ENCODE results near the gene THSD4. TPM values are rescaled to one million over a fixed set of nuclear protein-coding genes. Genes with fewer than 3 reads are reported as not detected.

Gene THSD4
- total RNA-seq, 2 experiments from 2014 or later = not detected

DNA sequence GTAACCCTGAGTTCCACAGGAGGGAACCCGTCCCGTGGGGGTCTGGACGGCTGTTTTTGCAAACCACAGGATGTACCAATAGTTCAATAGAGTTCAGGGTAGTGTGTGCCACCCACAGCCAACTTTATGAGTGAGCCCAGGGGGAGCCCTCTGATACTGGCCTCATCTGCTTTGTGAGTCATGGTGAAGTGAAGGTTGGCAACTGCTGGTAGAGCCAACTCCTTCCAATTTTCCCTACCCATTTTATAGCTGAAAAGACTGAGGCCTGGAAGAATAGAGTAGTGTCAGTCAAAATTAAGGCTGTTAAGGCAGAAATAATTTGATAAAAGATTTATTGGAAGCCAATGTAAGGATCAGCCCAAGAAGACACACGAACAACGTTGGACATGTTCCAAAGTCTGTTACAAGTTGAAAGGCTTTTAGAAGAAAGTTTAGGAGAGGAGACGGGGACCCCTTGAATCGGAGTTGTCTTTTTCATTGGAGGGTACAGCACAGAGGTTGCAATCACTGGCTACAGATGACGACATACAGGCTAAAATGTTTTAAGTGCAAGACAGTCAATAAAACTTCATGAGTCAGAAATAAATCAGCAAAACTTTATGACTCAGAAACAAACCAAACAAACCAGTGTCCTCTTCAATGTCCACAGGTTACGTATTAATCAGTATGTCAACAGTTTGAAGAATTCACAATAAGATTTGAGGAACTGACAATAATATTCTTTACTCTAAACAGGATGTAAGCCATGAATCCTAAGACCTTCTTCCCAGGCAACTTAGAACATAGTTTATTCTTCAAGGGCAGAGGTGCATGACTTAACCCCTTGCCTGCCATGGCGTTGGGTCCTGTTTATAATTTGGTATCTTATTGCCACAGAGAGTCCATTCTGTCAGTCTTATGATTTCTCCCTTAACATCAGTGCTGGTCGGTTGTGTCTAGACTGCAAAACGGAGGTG lies 632.1 kb downstream of the THSD4 start:
- no peaks in the 10 kb centered on the region for H3K36me3 ChIP-seq (ENCODE audit: insufficient read depth, low read length)
- H3K4me2 ChIP-seq (ENCODE audit: low read length) = no peak overlapping the region
- H3K4me3 ChIP-seq (ENCODE audit: low read depth, low read length, poor library complexity, severe bottlenecking) = no peak overlapping the region
- no peak for DNase-seq (ENCODE audit: low spot score)
- H2AFZ ChIP-seq (ENCODE audit: low read length) = no peak overlapping the region
- BruUV-seq (replicated peaks) = no TSS peak
- H3K79me2 ChIP-seq (ENCODE audit: insufficient read depth, low read depth, low read length) = no peaks in the 10 kb centered on the region
- no peak for TF ChIP-seq EZH2phosphoT487 (IDR thresholded peaks at IDR 0.05; ENCODE audit: borderline replicate concordance, low read depth, low read length)
- TF ChIP-seq, protein P1, sequence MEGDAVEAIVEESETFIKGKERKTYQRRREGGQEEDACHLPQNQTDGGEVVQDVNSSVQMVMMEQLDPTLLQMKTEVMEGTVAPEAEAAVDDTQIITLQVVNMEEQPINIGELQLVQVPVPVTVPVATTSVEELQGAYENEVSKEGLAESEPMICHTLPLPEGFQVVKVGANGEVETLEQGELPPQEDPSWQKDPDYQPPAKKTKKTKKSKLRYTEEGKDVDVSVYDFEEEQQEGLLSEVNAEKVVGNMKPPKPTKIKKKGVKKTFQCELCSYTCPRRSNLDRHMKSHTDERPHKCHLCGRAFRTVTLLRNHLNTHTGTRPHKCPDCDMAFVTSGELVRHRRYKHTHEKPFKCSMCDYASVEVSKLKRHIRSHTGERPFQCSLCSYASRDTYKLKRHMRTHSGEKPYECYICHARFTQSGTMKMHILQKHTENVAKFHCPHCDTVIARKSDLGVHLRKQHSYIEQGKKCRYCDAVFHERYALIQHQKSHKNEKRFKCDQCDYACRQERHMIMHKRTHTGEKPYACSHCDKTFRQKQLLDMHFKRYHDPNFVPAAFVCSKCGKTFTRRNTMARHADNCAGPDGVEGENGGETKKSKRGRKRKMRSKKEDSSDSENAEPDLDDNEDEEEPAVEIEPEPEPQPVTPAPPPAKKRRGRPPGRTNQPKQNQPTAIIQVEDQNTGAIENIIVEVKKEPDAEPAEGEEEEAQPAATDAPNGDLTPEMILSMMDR (conservative IDR thresholded peaks at IDR 0.05; ENCODE audit: low read length) = no peak
- no peaks in the 10 kb centered on the region for H3K9me2 ChIP-seq (ENCODE audit: insufficient read depth, low read length)
- ChIA-PET CTCF (ENCODE audit: unreplicated experiment) (no interaction called here), POLR2A (no interaction called here)
- intact Hi-C loops (cut with micrococcal nuclease; ENCODE audit: unreplicated experiment) = no loop called here
- no peak overlapping the region for H3K27ac ChIP-seq (ENCODE audit: low read depth, low read length, poor library complexity, severe bottlenecking)
- no peaks in the 10 kb centered on the region for H3K4me1 ChIP-seq (ENCODE audit: insufficient read depth, low read length, poor library complexity, severe bottlenecking)
- H3K9me3 ChIP-seq (ENCODE audit: low read length) = no peaks in the 10 kb centered on the region
- no peaks in the 10 kb centered on the region for H4K20me1 ChIP-seq (ENCODE audit: insufficient read depth, low read length)

DNA sequence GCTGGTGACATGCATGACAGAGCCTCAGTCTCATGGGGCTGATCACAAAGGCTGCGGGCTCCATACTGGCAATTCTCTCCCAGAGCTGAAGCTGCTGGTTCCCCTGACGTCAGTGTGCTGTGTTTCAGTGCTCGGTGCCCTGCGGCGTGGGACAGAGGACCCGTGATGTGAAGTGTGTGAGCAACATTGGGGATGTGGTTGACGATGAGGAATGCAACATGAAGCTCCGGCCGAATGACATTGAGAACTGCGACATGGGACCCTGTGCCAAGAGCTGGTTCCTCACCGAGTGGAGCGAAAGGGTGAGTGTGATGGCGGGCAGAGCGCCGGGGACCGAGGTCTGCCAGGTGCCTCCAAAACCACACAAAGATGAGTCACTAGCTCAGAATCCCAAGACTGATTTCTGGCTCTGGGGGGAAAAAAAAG lies 633.0 kb downstream of the THSD4 start:
- Histone ChIP-seq H3K4me3 (ENCODE audit: low read depth, low read length, poor library complexity, severe bottlenecking) (no peak overlapping the region), H4K20me1 (ENCODE audit: insufficient read depth, low read length) (no peaks in the 10 kb centered on the region), H3K79me2 (ENCODE audit: insufficient read depth, low read depth, low read length) (no peaks in the 10 kb centered on the region), H3K36me3 (ENCODE audit: insufficient read depth, low read length) (no peaks in the 10 kb centered on the region), H3K9me3 (ENCODE audit: low read length) (no peaks in the 10 kb centered on the region), H3K9me2 (ENCODE audit: insufficient read depth, low read length) (no peaks in the 10 kb centered on the region), H3K4me2 (ENCODE audit: low read length) (no peak overlapping the region), H3K27ac (ENCODE audit: low read depth, low read length, poor library complexity, severe bottlenecking) (no peak overlapping the region), H2AFZ (ENCODE audit: low read length) (no peak overlapping the region), H3K4me1 (ENCODE audit: insufficient read depth, low read length, poor library complexity, severe bottlenecking) (no peaks in the 10 kb centered on the region)
- CTCF ChIA-PET (ENCODE audit: unreplicated experiment) = no interaction called here
- no TSS peak for BruUV-seq (replicated peaks)
- intact Hi-C loops (cut with micrococcal nuclease; ENCODE audit: unreplicated experiment) = no loop called here
- TF ChIP-seq EZH2phosphoT487 (IDR thresholded peaks at IDR 0.05; ENCODE audit: borderline replicate concordance, low read depth, low read length) = no peak
- TF ChIP-seq, protein P1 (conservative IDR thresholded peaks at IDR 0.05; ENCODE audit: low read length) = no peak
- DNase-seq (ENCODE audit: low spot score) = no peak
- POLR2A ChIA-PET = interaction anchor here (0.6 kb wide), 1 partner anchor 407 kb away, joined by 6 read pairs; no protein-coding TSS in a partner anchor

DNA sequence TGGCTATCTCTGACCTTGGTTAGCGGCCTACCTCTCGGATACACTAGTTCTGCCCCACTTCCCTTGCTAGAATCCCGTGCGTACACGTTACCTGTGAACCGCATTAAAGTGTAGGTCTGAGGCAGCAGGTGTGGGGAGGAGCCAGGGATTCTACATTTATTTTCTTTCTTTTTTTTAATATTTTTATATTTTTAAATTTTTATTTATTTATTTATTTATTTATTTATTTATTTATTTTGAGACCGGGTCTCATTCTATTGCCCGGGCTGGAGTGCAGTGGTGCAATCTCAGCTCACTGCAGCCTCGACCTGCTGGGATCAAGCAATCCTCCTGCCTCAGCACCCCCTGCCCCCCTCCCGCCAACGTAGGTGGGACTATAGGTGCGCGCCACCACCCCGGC lies 634.2 kb downstream of the THSD4 start:
- no peak for TF ChIP-seq EZH2phosphoT487 (IDR thresholded peaks at IDR 0.05; ENCODE audit: borderline replicate concordance, low read depth, low read length)
- TF ChIP-seq, protein P1 (conservative IDR thresholded peaks at IDR 0.05; ENCODE audit: low read length) = no peak
- POLR2A ChIA-PET = no interaction called here
- Histone ChIP-seq H4K20me1 (ENCODE audit: insufficient read depth, low read length) (no peaks in the 10 kb centered on the region), H3K9me2 (ENCODE audit: insufficient read depth, low read length) (no peaks in the 10 kb centered on the region), H3K4me1 (ENCODE audit: insufficient read depth, low read length, poor library complexity, severe bottlenecking) (no peaks in the 10 kb centered on the region), H3K27ac (ENCODE audit: low read depth, low read length, poor library complexity, severe bottlenecking) (no peak overlapping the region), H3K36me3 (ENCODE audit: insufficient read depth, low read length) (no peaks in the 10 kb centered on the region), H3K4me2 (ENCODE audit: low read length) (no peak overlapping the region), H3K79me2 (ENCODE audit: insufficient read depth, low read depth, low read length) (no peaks in the 10 kb centered on the region), H3K4me3 (ENCODE audit: low read depth, low read length, poor library complexity, severe bottlenecking) (no peak overlapping the region), H3K9me3 (ENCODE audit: low read length) (no peaks in the 10 kb centered on the region), H2AFZ (ENCODE audit: low read length) (no peak overlapping the region)
- intact Hi-C loops (cut with micrococcal nuclease; ENCODE audit: unreplicated experiment) = no loop called here
- no peak for DNase-seq (ENCODE audit: low spot score)
- no TSS peak for BruUV-seq (replicated peaks)
- CTCF ChIA-PET (ENCODE audit: unreplicated experiment) = no interaction called here
